PFSK-1 (cell line): ENCODE data around the gene KIAA1755.

Experiments
- POLR2AphosphoS5 ChIP-seq: IDR thresholded peaks from 2 replicates; pipeline ENCODE4 v1.6.1; 2012; ENCODE audit warnings: low read depth, mild to moderate bottlenecking, control low read depth, low read length, moderate library complexity
- SIN3A ChIP-seq: IDR thresholded peaks from 2 replicates; pipeline ENCODE4 v1.6.1; 2012; ENCODE audit warnings: mild to moderate bottlenecking, low read length, moderate library complexity, borderline replicate concordance; ENCODE audit not compliant: insufficient read depth
- TAF1 ChIP-seq: IDR thresholded peaks from 2 replicates; pipeline ENCODE4 v1.6.1; 2012; ENCODE audit warnings: low read length, control low read depth, borderline replicate concordance; ENCODE audit not compliant: insufficient read depth
- TF ChIP-seq, protein P1 (sequence below), 2 experiments: IDR thresholded peaks; 2 replicates each; pipeline versions ENCODE4 v1.6.1 to v1.8.0; 2011 to 2012; ENCODE audit warnings: low read depth in 2 of 2, low read length in 2 of 2, control low read depth in 1 of 2, inconsistent platforms in 1 of 2, mild to moderate bottlenecking in 1 of 2, moderate library complexity in 1 of 2; ENCODE audit not compliant: insufficient read depth in 1 of 2

DNA sequence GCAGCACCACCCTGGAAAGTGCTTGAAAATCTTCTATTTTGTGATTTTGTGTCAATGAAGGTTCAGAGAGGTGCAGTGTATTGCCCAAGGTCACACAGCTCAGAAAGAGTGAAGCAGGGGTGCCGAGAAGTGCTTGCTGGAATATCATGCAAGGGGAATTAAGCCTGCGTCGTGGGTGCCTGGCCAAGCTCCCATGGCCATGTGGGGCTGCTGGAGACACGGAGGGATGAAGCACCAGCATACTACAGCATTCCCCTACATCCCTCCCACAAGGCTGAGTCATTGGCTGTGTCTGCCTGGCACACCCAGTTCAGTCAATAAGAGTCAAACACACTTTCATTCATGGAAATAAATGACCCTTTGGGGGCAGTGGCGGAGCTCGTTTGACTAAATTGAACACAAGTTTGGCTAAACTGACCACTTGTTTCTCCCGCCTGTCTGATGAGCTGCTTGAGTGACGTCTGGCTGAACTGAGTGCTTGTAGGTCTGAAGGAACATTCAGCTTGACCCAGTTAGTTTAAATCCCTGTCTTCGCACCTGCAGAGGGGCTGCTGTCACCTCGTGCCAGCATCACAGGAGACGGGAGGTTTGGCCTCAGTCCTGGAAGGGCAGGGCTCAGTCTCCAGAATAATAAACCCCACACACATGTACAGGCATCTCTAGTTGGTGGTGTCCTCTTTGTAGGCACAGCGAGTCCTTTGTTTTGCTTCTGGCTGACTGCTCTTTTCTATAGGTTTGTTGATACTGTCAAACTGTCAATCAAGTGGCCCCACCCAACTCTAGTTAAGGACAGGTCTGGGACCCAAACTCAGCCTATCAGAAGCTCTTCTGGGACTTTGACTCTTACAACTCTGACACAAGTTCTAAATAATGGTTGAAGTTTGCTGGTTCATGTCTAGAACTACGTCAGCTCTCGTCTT, 87.0 kb downstream of the KIAA1755 start:
- TF ChIP-seq TAF1 (peak; percentile 18; the same call in 1 of the 2 replicates), POLR2AphosphoS5 (peak; percentile 61), SIN3A (0 out of 2 replicates have a peak, but pooled peaks have one; percentile 12)
- TF ChIP-seq, protein P1, sequence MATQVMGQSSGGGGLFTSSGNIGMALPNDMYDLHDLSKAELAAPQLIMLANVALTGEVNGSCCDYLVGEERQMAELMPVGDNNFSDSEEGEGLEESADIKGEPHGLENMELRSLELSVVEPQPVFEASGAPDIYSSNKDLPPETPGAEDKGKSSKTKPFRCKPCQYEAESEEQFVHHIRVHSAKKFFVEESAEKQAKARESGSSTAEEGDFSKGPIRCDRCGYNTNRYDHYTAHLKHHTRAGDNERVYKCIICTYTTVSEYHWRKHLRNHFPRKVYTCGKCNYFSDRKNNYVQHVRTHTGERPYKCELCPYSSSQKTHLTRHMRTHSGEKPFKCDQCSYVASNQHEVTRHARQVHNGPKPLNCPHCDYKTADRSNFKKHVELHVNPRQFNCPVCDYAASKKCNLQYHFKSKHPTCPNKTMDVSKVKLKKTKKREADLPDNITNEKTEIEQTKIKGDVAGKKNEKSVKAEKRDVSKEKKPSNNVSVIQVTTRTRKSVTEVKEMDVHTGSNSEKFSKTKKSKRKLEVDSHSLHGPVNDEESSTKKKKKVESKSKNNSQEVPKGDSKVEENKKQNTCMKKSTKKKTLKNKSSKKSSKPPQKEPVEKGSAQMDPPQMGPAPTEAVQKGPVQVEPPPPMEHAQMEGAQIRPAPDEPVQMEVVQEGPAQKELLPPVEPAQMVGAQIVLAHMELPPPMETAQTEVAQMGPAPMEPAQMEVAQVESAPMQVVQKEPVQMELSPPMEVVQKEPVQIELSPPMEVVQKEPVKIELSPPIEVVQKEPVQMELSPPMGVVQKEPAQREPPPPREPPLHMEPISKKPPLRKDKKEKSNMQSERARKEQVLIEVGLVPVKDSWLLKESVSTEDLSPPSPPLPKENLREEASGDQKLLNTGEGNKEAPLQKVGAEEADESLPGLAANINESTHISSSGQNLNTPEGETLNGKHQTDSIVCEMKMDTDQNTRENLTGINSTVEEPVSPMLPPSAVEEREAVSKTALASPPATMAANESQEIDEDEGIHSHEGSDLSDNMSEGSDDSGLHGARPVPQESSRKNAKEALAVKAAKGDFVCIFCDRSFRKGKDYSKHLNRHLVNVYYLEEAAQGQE (IDR thresholded peaks at IDR 0.05; ENCODE audit: insufficient read depth in 1 of 2, low read depth in 2 of 2, low read length in 2 of 2): no peak
